Activated T-cell treated with anti-CD3 and anti-CD28 coated beads, Interleukin-2, amount 50 U/mL, for 24 hours (primary cell): ENCODE data around the gene KCNMA1.

ENCODE experiments used
- DNase-seq: peaks from one replicate; pipeline ENCODE4 v3.0.0-alpha.2; 2020
- H3K27ac Mint-ChIP-seq: 2 replicates; pipeline ENCODE4 v1.8.0; 2020; ENCODE audit warnings: mild to moderate bottlenecking, mixed read lengths
- H3K27me3 Mint-ChIP-seq: 2 replicates; pipeline ENCODE4 v1.8.0; 2020; ENCODE audit warnings: mixed read lengths
- H3K36me3 Mint-ChIP-seq: 2 replicates; pipeline ENCODE4 v1.8.0; 2020; ENCODE audit warnings: low read depth, mixed read lengths
- H3K4me1 Mint-ChIP-seq: 2 replicates; pipeline ENCODE4 v1.8.0; 2020; ENCODE audit warnings: low read depth, mixed read lengths
- H3K4me3 Mint-ChIP-seq: 2 replicates; pipeline ENCODE4 v1.8.0; 2020; ENCODE audit warnings: mild to moderate bottlenecking, moderate library complexity, mixed read lengths
- H3K9me3 Mint-ChIP-seq: 2 replicates; pipeline ENCODE4 v1.8.0; 2020; ENCODE audit warnings: mixed read lengths

The KCNMA1 gene

DNA sequence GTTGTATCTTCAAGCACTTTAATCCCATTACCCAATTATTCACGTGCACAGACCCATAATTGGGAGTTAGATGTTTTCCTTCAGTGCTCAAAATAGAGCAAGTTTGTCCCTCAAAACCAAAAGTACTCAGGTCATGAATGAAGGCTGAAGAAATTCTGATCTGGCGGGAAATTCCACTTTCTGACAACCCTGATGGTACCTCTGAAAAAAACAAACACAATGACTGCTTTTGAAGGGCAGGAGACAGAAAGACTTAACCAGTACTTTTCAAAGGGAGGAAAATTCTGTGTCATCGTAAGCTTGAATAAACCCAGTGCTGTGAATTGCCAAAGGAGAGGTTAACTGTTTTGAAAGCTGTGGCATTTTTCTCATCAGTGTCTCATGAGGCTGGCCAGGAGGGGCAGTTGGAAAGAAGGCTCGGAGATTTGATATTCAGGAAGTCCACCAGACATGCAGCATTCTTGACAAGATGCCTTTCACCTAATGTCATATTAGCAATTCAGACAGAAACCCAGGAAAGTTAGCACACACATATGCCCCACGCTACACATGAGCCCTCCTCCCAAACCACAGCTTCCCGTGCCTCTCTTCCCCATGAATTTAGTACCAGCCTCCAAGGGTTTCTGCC, 347.0 kb downstream of the KCNMA1 start:
- no peak for DNase-seq
- no peaks in the 10 kb centered on the region for H3K9me3 Mint-ChIP-seq
- no peak overlapping the region for H3K4me3 Mint-ChIP-seq
- peaks cover 4% of the 10 kb centered on the region for H3K4me1 Mint-ChIP-seq
- no peak overlapping the region for H3K27ac Mint-ChIP-seq
- no peaks in the 10 kb centered on the region for H3K36me3 Mint-ChIP-seq
- peaks cover 14% of the 10 kb centered on the region for H3K27me3 Mint-ChIP-seq

DNA sequence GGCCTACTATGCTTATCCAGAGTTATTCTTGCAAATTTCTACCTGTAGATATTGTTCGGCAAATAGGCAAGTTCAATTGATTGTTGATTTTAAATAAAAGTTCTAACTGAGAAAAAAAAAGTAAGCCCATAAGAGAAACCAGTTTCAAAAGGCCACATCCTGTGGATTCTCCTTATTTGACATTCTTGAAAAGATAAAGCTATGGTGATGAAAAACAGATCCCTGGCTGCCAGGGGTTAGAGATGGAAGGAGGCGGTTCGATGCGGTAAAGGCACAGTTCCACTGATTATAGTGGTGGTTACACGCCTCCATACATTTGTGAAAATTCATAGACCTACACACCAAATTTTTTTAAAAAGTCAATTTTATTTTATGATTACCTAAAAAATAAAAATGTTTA, 347.8 kb downstream of the KCNMA1 start:
- Mint-ChIP-seq H3K4me1 (peaks cover 4% of the 10 kb centered on the region), H3K4me3 (no peak overlapping the region)

GRCh38 chr10:77289027-77289501, 348.5 kb downstream of the KCNMA1 start:
- H3K27ac Mint-ChIP-seq, result no peak overlapping the region
- H3K9me3 Mint-ChIP-seq, result no peaks in the 10 kb centered on the region
- no peak overlapping the region for H3K4me3 Mint-ChIP-seq
- no peak for DNase-seq
- H3K27me3 Mint-ChIP-seq, result peaks cover 14% of the 10 kb centered on the region
- peaks cover 4% of the 10 kb centered on the region for H3K4me1 Mint-ChIP-seq
- no peaks in the 10 kb centered on the region for H3K36me3 Mint-ChIP-seq

More for the DNA sequence above, 347.8 kb downstream of the KCNMA1 start:
- peaks cover 14% of the 10 kb centered on the region for H3K27me3 Mint-ChIP-seq
- no peak for DNase-seq
- no peak overlapping the region for H3K27ac Mint-ChIP-seq
- no peaks in the 10 kb centered on the region for H3K9me3 Mint-ChIP-seq
- no peaks in the 10 kb centered on the region for H3K36me3 Mint-ChIP-seq

- Mint-ChIP-seq H3K9me3 (no peaks in the 10 kb centered on the region), H3K4me3 (no peak overlapping the region), H3K27me3 (peaks cover 19% of the 10 kb centered on the region), H3K4me1 (peaks cover 4% of the 10 kb centered on the region), H3K27ac (no peak overlapping the region), H3K36me3 (no peaks in the 10 kb centered on the region)
- no peak for DNase-seq
Measured at GRCh38 chr10:77287647-77288120, 349.9 kb downstream of the KCNMA1 start.

DNA sequence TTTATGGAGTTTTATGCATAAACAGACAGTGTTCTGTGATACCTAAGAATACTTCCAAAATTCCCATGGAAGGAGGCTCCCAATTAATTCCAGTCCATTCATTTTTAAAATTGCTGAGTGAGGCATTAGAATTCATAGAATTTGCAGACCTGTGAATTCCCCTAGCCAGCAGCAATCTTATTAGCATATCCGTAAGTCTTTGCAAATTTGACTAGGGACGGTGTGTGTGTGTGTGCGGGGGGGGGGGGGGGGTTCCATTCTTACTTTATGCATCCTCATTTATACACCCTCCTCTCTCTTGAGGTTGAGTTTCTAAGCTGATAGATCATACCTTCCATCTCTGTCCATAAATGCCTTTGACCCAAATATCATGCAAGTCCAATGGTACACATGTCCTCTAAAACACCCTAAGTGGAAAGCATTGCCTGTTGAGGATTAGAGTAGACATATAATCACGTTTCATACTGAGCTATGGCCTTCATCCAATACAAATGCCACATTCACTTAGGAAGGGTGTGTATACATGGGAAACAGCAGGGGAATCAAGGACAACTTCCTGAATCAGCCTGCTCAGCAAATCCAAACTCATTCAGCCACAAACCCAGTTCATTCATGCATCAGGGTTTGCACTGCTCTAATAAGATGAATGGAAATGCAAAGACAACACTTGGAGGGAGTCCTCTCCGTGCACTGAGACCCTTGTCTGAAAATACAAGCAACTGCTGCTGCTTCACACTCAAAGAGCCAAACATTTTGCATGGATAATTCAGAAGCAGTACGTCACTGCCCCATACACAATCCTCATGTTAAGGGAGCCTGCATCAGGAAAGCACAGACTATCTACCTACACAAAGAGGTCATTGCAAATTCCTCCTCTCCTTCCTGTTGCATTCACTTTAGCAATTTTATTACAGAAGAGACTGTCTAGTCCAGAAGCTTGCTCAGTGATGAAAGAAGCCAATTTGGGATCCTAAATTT, 350.8 kb downstream of the KCNMA1 start:
- no peak for DNase-seq
- peaks cover 9% of the 10 kb centered on the region for H3K4me1 Mint-ChIP-seq
- H3K36me3 Mint-ChIP-seq, result no peaks in the 10 kb centered on the region
- peaks cover 25% of the 10 kb centered on the region for H3K27me3 Mint-ChIP-seq
- no peak overlapping the region for H3K27ac Mint-ChIP-seq
- H3K4me3 Mint-ChIP-seq, result no peak overlapping the region
- no peaks in the 10 kb centered on the region for H3K9me3 Mint-ChIP-seq

- H3K27me3 Mint-ChIP-seq, result peaks cover 18% of the 10 kb centered on the region
- no peaks in the 10 kb centered on the region for H3K9me3 Mint-ChIP-seq
- no peak overlapping the region for H3K4me3 Mint-ChIP-seq
- H3K27ac Mint-ChIP-seq, result no peak overlapping the region
- DNase-seq, result no peak
- H3K36me3 Mint-ChIP-seq, result no peaks in the 10 kb centered on the region
- peaks cover 14% of the 10 kb centered on the region for H3K4me1 Mint-ChIP-seq
Measured at GRCh38 chr10:77285529-77286182, 352.0 kb downstream of the KCNMA1 start.

DNA sequence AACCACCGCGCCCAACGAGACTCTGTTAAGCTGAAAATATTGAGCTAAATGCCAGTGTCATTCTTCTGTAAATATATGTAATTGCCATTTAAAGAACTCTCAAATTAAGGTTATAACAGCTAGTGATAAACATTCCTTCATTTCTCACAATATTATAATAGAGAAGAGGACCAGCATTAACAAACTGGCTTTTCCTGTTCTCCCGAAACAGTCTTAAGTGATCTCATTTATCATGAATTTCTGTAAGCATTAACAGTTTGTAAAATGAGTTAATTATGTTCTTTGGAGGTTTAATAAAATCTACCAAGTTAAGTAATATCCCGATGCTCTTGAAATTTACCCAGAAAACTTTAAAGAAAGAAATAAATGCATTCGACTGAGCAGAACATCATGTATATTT, 352.8 kb downstream of the KCNMA1 start:
- peaks cover 12% of the 10 kb centered on the region for H3K4me1 Mint-ChIP-seq
- peaks cover 2% of the 10 kb centered on the region for H3K9me3 Mint-ChIP-seq
- H3K27me3 Mint-ChIP-seq, result peaks cover 18% of the 10 kb centered on the region
- DNase-seq, result no peak
- H3K4me3 Mint-ChIP-seq, result no peak overlapping the region
- H3K27ac Mint-ChIP-seq, result no peak overlapping the region
- H3K36me3 Mint-ChIP-seq, result no peaks in the 10 kb centered on the region

GRCh38 chr10:77283326-77283725, 354.3 kb downstream of the KCNMA1 start:
- H3K27me3 Mint-ChIP-seq, result peaks cover 18% of the 10 kb centered on the region
- no peak overlapping the region for H3K4me3 Mint-ChIP-seq
- no peaks in the 10 kb centered on the region for H3K36me3 Mint-ChIP-seq
- H3K27ac Mint-ChIP-seq, result no peak overlapping the region
- DNase-seq, result no peak
- H3K9me3 Mint-ChIP-seq, result peaks cover 4% of the 10 kb centered on the region
- H3K4me1 Mint-ChIP-seq, result peaks cover 17% of the 10 kb centered on the region

- Mint-ChIP-seq H3K36me3 (no peaks in the 10 kb centered on the region), H3K4me3 (no peak overlapping the region)
- DNase-seq, result no peak
Measured at GRCh38 chr10:77282163-77282562, 355.4 kb downstream of the KCNMA1 start.

DNA sequence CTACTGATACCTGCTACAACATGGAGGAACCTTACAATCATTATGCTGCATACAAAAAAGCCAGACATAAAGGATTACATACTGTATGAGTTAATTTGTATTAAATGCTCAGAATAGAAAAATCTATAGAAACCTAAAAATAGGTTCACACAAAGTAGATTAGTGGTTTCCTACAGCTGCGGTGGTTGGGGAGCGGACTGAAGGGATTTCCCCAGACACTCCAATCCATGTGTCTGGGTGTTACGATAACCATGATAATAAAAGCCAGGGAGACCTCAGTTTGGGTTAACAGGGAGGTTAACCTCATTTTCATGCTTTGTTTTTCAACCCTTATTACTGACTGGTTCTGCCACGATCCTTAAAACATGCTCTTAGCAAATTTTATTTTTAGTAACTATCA, 355.9 kb downstream of the KCNMA1 start:
- H3K27me3 Mint-ChIP-seq, result peaks cover 18% of the 10 kb centered on the region
- H3K4me1 Mint-ChIP-seq, result peaks cover 17% of the 10 kb centered on the region
- H3K4me3 Mint-ChIP-seq, result no peak overlapping the region
- DNase-seq, result no peak
- H3K27ac Mint-ChIP-seq, result no peak overlapping the region
- no peaks in the 10 kb centered on the region for H3K36me3 Mint-ChIP-seq
- peaks cover 4% of the 10 kb centered on the region for H3K9me3 Mint-ChIP-seq

More at GRCh38 chr10:77282163-77282562, 355.4 kb downstream of the KCNMA1 start:
- no peak overlapping the region for H3K27ac Mint-ChIP-seq
- peaks cover 17% of the 10 kb centered on the region for H3K4me1 Mint-ChIP-seq
- H3K27me3 Mint-ChIP-seq, result peaks cover 18% of the 10 kb centered on the region
- peaks cover 4% of the 10 kb centered on the region for H3K9me3 Mint-ChIP-seq

DNA sequence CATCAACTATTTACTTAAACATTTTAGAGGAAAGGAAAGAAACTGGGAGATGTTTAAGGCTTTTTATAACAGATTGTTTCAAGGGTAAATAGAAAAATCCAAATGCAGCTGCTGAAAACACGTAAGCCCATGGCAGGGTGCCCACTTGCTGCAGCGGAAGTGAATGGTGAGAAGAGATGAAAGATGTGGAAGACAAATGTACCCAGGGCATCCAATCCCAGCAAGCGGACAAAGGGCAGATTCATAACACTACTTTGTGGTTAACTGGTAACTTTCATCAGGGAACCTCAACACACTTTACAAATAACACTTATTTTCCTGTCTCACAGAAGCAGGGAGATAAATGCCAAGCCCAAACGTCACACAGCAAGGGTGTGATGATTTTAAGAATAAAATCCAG, 358.4 kb downstream of the KCNMA1 start:
- peaks cover 17% of the 10 kb centered on the region for H3K4me1 Mint-ChIP-seq
- H3K36me3 Mint-ChIP-seq, result no peaks in the 10 kb centered on the region
- H3K27ac Mint-ChIP-seq, result no peak overlapping the region
- peaks cover 18% of the 10 kb centered on the region for H3K27me3 Mint-ChIP-seq
- H3K4me3 Mint-ChIP-seq, result no peak overlapping the region
- H3K9me3 Mint-ChIP-seq, result peaks cover 4% of the 10 kb centered on the region
- DNase-seq, result no peak

GRCh38 chr10:77274046-77274795, 363.4 kb downstream of the KCNMA1 start:
- no peaks in the 10 kb centered on the region for H3K36me3 Mint-ChIP-seq
- DNase-seq, result no peak
- no peak overlapping the region for H3K27ac Mint-ChIP-seq
- H3K4me3 Mint-ChIP-seq, result no peak overlapping the region
- H3K9me3 Mint-ChIP-seq, result no peaks in the 10 kb centered on the region
- peaks cover 5% of the 10 kb centered on the region for H3K4me1 Mint-ChIP-seq
- H3K27me3 Mint-ChIP-seq, result no peaks in the 10 kb centered on the region

- no peaks in the 10 kb centered on the region for H3K36me3 Mint-ChIP-seq
- no peak for DNase-seq
- peaks cover 2% of the 10 kb centered on the region for H3K27me3 Mint-ChIP-seq
- H3K4me3 Mint-ChIP-seq, result no peak overlapping the region
- H3K9me3 Mint-ChIP-seq, result no peaks in the 10 kb centered on the region
- no peak overlapping the region for H3K27ac Mint-ChIP-seq
- H3K4me1 Mint-ChIP-seq, result peaks cover 7% of the 10 kb centered on the region
Measured at GRCh38 chr10:77269163-77269562, 368.4 kb downstream of the KCNMA1 start.

DNA sequence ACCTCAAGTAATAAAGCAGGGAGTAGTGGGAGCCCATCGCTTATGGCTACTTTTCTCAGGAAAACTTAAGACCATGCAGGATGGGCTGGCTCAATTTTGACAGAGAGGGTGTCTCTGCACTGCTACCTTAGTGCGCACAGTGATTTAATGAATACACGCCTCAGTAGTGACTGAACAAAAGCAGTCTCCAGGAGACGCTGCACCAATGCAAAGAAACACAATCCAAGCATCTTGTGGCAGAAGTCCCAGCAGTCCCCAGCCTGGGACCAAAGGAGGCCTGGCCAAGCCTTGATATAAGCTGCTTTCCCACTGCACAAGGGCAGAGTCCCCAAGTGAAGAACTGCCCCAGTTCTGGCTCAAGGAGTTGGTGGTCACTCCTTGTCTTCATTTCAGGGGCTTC, 368.9 kb downstream of the KCNMA1 start:
- Mint-ChIP-seq H3K36me3 (no peaks in the 10 kb centered on the region), H3K4me3 (no peak overlapping the region), H3K9me3 (no peaks in the 10 kb centered on the region), H3K27ac (no peak overlapping the region), H3K27me3 (peaks cover 2% of the 10 kb centered on the region), H3K4me1 (peaks cover 12% of the 10 kb centered on the region)
- no peak for DNase-seq
